GM12892 (cell line): Measurements from ENCODE around the gene OXT.
"Not testable (repeated sequence)": the region's sequence is repeated elsewhere in the genome, so short reads cannot be mapped to it uniquely, and the experiment has no call there.

Source experiments
- DNase-seq: peaks from one replicate; pipeline ENCODE4 v3.0.0; 2011; ENCODE audit not compliant: insufficient read length
- FAIRE-seq: peaks from 2 replicates; lab custom pipeline; 2011; peaks lifted over from hg19 to GRCh38; lab: Jason Lieb, UNC
- POLR2A ChIP-seq: IDR thresholded peaks from 2 replicates; pipeline ENCODE4 v1.6.1; 2011; ENCODE audit warnings: low read depth, low read length, control low read depth
- POLR2AphosphoS5 ChIP-seq: IDR thresholded peaks from 2 replicates; pipeline ENCODE4 v1.6.1; 2011; ENCODE audit warnings: low read depth, low read length, control low read depth
- TAF1 ChIP-seq: IDR thresholded peaks from 2 replicates; pipeline ENCODE4 v1.6.1; 2011; ENCODE audit warnings: low read depth, mild to moderate bottlenecking, control low read depth, low read length, borderline replicate concordance

The OXT gene

GRCh38 chr20:3042625-3043024, 28.8 kb upstream of the OXT start:
- TF ChIP-seq TAF1 (no peak), POLR2A (no peak), POLR2AphosphoS5 (no peak)
- FAIRE-seq (no peak), DNase-seq (no peak)

GRCh38 chr20:3043322-3043721, 28.1 kb upstream of the OXT start, which contains the start of gene GNRH2:
Gene GNRH2, plus strand, starts transcription at chr20:3043622. Its CDS starts 793 bp downstream, at chr20:3044415.
- FAIRE-seq = no peak

GRCh38 chr20:3044336-3044965, 27.0 kb upstream of the OXT start:
- FAIRE-seq = no peak

More at GRCh38 chr20:3043322-3043721, 28.1 kb upstream of the OXT start, which contains the start of gene GNRH2:
- no peak for DNase-seq
- no peak for TF ChIP-seq POLR2AphosphoS5
- no peak for TF ChIP-seq POLR2A
- TF ChIP-seq TAF1 = no peak

GRCh38 chr20:3045042-3045815, 26.2 kb upstream of the OXT start:
- FAIRE-seq (no peak), DNase-seq (peak; percentile 66)
- 0 out of 2 replicates have a peak, but pooled peaks have one; percentile 23 for TF ChIP-seq TAF1
- no peak for TF ChIP-seq POLR2AphosphoS5

More at GRCh38 chr20:3044336-3044965, 27.0 kb upstream of the OXT start:
- DNase-seq = no peak
- no peak for TF ChIP-seq TAF1
- no peak for TF ChIP-seq POLR2A
- TF ChIP-seq POLR2AphosphoS5 = no peak

GRCh38 chr20:3045816-3046676, 25.4 kb upstream of the OXT start, which contains the start of gene MRPS26:
Gene MRPS26, plus strand, starts transcription at chr20:3046052. Its CDS starts 17 bp downstream, at chr20:3046069.
- FAIRE-seq (peak; percentile 99), DNase-seq (peak; percentile 93)
- peak; percentile 40 for TF ChIP-seq POLR2AphosphoS5
- peak; percentile 66; the same call in 1 of the 2 replicates for TF ChIP-seq POLR2A
- TF ChIP-seq TAF1 = peak; percentile 35; the same call in 1 of the 2 replicates

- FAIRE-seq = no peak
- no peak for TF ChIP-seq POLR2AphosphoS5
- TF ChIP-seq POLR2A = no peak
- no peak for TF ChIP-seq TAF1
- no peak for DNase-seq
These were observed 24.6 kb upstream of the OXT start for GRCh38 chr20:3046677-3047462.

GRCh38 chr20:3047486-3048419, 23.7 kb upstream of the OXT start:
- DNase-seq = no peak
- no peak for FAIRE-seq
- TF ChIP-seq TAF1 = no peak
- TF ChIP-seq POLR2A = no peak
- no peak for TF ChIP-seq POLR2AphosphoS5

- DNase-seq (no peak), FAIRE-seq (no peak)
- no peak for TF ChIP-seq TAF1
- no peak for TF ChIP-seq POLR2A
- no peak for TF ChIP-seq POLR2AphosphoS5
These were observed 19.9 kb upstream of the OXT start for GRCh38 chr20:3051385-3052019.

GRCh38 chr20:3059489-3059888, 11.9 kb upstream of the OXT start:
- TF ChIP-seq TAF1 (no peak), POLR2A (no peak), POLR2AphosphoS5 (no peak)
- DNase-seq (no peak), FAIRE-seq (no peak)

- FAIRE-seq, DNase-seq: not testable (repeated sequence)
These were observed 7.3 kb upstream of the OXT start for GRCh38 chr20:3064119-3064518.
